ENCODE data around the gene CD3D. TPM values are rescaled to one million over a fixed set of nuclear protein-coding genes. Genes with fewer than 3 reads are reported as not detected.

CD3D gene
- total RNA-seq, 4 donors from 2014 or later, result 15.4 to 26.6 (median 21.1) TPM

DNA sequence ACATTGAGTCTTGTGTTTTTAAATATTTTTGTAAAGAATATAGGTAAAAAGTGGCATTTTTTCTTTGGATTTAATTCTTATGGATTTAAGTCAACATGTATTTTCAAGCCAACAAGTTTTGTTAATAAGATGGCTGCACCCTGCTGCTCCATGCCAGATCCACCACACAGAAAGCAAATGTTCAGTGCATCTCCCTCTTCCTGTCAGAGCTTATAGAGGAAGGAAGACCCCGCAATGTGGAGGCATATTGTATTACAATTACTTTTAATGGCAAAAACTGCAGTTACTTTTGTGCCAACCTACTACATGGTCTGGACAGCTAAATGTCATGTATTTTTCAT lies 38.3 kb downstream of the CD3D start:
- H3K27me3 ChIP-seq, result no peaks in the 10 kb centered on the region
- no peak for DNase-seq
- no peak for TF ChIP-seq POLR2A (IDR thresholded peaks at IDR 0.05)
- TF ChIP-seq, protein P1, sequence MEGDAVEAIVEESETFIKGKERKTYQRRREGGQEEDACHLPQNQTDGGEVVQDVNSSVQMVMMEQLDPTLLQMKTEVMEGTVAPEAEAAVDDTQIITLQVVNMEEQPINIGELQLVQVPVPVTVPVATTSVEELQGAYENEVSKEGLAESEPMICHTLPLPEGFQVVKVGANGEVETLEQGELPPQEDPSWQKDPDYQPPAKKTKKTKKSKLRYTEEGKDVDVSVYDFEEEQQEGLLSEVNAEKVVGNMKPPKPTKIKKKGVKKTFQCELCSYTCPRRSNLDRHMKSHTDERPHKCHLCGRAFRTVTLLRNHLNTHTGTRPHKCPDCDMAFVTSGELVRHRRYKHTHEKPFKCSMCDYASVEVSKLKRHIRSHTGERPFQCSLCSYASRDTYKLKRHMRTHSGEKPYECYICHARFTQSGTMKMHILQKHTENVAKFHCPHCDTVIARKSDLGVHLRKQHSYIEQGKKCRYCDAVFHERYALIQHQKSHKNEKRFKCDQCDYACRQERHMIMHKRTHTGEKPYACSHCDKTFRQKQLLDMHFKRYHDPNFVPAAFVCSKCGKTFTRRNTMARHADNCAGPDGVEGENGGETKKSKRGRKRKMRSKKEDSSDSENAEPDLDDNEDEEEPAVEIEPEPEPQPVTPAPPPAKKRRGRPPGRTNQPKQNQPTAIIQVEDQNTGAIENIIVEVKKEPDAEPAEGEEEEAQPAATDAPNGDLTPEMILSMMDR (IDR thresholded peaks at IDR 0.05), result no peak
- no peaks in the 10 kb centered on the region for H3K4me1 ChIP-seq
- peak overlapping the region in 3 of 4 donors; percentile 68 to 73 (median 72) for H3K27ac ChIP-seq
- H3K4me3 ChIP-seq, result peak overlapping the region in 1 of 4 donors; percentile 37
- H3K9me3 ChIP-seq, result no peaks in the 10 kb centered on the region
- no peaks in the 10 kb centered on the region for H3K36me3 ChIP-seq

GRCh38 chr11:118301600-118302195 lies 40.8 kb downstream of the CD3D start:
- no peaks in the 10 kb centered on the region for H3K9me3 ChIP-seq
- no peak overlapping the region for H3K27ac ChIP-seq
- DNase-seq, result no peak
- H3K4me1 ChIP-seq, result no peaks in the 10 kb centered on the region
- no peaks in the 10 kb centered on the region for H3K36me3 ChIP-seq
- TF ChIP-seq, protein P1 (IDR thresholded peaks at IDR 0.05), result no peak
- TF ChIP-seq POLR2A (IDR thresholded peaks at IDR 0.05), result no peak
- H3K4me3 ChIP-seq, result no peak overlapping the region
- no peaks in the 10 kb centered on the region for H3K27me3 ChIP-seq

- no peak overlapping the region for H3K27ac ChIP-seq
Measured at GRCh38 chr11:118295815-118296454, 46.6 kb downstream of the CD3D start.

DNA sequence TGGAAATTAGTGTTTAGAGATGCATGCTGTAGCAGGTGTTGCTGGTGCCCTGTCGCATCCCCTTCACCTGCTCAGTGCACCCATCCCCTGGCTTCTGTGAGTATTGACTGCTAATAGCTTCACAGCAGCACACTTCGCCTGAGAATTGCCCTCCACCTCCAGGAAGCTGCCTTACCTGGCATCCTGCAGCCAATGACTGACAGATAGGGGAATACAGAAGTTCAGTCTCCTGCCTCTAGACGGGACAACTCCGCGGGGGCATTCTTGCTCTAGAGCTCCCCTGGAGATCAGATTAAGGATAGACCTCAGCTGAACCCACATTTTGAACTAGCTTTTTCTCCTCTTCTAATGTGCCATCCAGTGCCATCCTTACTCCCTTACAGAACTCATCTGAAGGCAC lies 47.3 kb downstream of the CD3D start:
- no peaks in the 10 kb centered on the region for H3K36me3 ChIP-seq
- TF ChIP-seq, protein P1 (IDR thresholded peaks at IDR 0.05), result no peak
- DNase-seq, result no peak
- H3K4me3 ChIP-seq, result no peak overlapping the region
- H3K27me3 ChIP-seq, result no peaks in the 10 kb centered on the region
- no peaks in the 10 kb centered on the region for H3K4me1 ChIP-seq
- no peaks in the 10 kb centered on the region for H3K9me3 ChIP-seq
- no peak overlapping the region for H3K27ac ChIP-seq

More at GRCh38 chr11:118295815-118296454, 46.6 kb downstream of the CD3D start:
- Histone ChIP-seq H3K36me3 (no peaks in the 10 kb centered on the region), H3K27me3 (no peaks in the 10 kb centered on the region), H3K9me3 (no peaks in the 10 kb centered on the region), H3K4me3 (no peak overlapping the region), H3K4me1 (no peaks in the 10 kb centered on the region)
- peak in 1 of 3 donors; percentile 71 for DNase-seq
- TF ChIP-seq, protein P1 (IDR thresholded peaks at IDR 0.05), result peak; percentile 22 to 80 (median 70)
- no peak for TF ChIP-seq POLR2A (IDR thresholded peaks at IDR 0.05)

DNA sequence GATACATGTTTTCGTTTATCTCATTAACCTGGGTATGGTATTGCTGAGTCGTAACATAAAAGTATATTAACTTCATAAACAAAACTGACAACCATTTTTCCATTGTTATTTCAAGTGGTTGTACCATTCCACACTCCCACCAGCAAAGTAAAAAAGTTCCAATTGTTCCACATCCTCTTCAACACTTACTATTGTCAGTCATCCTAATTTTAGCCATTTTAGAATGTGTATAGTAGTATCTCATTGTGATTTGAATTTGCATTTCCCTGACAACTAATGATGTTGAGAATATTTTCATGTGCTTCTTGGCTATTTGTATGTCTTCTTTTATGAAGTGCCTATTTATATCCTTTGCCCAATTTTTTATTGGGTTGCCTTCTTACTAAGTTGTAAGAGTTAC lies 48.5 kb downstream of the CD3D start:
- Histone ChIP-seq H3K27ac (no peak overlapping the region), H3K36me3 (no peaks in the 10 kb centered on the region), H3K27me3 (no peaks in the 10 kb centered on the region), H3K9me3 (no peaks in the 10 kb centered on the region), H3K4me3 (no peak overlapping the region), H3K4me1 (no peaks in the 10 kb centered on the region)
- no peak for DNase-seq
- TF ChIP-seq, protein P1 (IDR thresholded peaks at IDR 0.05), result no peak
- no peak for TF ChIP-seq POLR2A (IDR thresholded peaks at IDR 0.05)
